Activated CD4-positive, alpha-beta T cell treated with anti-CD3 and anti-CD28 coated beads, Interleukin-2, Interleukin-6, amounts not matched to agents 100 ng/mL and 50 ng/mL, durations not matched to agents 16 hours and 8 hours (primary cell): ENCODE measurements around the gene PCBP4.
"Not testable (repeated sequence)": the region's sequence is repeated elsewhere in the genome, so short reads cannot be mapped to it uniquely, and the experiment has no call there.

Source experiments
- DNase-seq: peaks from one replicate; pipeline ENCODE4 v3.0.0-alpha.2; 2020

The PCBP4 gene

DNA sequence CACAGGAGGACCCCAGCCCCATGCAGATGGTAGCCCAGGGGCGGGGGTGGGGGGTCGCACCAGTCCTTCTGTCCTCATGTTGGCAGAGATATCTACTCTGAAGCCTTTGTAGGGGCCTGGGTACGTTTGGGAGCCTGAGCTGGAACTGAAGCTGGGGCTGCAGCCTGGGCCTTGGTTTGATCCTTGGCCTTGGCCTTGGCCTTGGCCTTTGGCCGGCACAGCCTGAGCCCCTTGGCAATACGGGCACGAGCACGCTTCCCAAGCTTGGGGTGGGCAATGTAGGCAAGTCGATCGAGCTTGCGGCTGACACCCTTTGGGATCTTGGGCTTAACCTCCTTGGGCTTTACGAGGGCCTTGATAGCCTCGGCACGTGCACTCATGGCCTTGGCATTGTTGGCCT lies 26.4 kb upstream of the PCBP4 start:
- DNase-seq, result not testable (repeated sequence)

DNA sequence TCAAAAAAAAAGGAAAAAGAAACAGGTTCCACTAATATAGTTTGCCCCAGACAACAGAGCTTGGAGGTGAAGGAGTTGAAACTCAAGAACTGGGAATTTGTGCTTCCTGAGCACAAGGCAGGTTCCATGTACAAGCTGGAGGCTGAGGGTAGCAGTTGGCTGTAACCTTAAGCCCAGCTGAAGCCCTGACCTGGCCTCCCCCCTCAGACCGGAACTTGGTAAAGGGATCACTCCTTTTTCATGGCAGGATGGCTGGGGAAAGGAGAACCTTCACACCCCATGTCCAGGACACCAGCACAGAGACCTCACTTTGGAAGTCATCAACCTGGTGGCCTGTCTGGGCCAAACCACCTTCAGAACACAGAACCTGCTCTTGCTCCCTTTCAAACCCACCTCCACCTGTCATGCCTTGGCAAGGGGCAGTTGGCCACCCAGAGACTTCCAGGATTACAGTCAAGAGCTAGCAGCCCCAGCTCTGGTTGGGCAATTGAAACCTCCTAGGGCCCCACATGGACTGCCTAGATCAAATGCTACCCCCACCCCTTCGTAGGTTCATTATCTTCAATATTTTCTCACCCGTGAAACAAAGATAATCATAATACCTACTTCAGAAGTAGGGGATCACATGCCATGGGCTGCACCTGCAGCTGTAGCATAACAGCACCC lies 24.9 kb upstream of the PCBP4 start:
- DNase-seq, result no peak

DNA sequence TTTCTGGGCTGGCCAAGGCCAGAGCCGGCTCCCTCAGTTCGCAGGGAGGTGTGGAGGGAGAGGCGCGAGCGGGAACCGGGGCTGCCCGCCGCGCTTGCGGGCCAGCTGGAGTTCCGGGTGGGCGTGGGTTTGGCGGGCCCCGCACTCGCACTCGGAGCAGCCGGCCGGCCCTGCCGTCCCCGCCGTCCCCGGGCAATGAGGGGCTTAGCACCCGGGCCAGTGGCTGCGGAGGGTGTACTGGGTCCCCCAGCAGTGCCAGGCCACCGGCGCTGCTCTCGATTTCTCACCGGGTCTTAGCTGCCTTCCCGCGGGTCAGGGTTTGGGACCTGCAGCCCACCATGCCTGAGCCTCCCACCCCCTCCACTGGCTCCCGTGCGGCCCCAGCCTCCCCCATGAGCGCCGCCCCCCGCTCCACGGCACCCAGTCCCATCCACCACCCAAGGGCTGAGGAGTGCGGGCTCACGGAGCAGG lies 23.3 kb upstream of the PCBP4 start:
- not testable (repeated sequence) for DNase-seq

- no peak for DNase-seq
These were observed 21.3 kb upstream of the PCBP4 start for GRCh38 chr3:51988286-51989146.

GRCh38 chr3:51987568-51987967 lies 20.3 kb upstream of the PCBP4 start:
- no peak for DNase-seq

- DNase-seq, result no peak
These were observed 19.0 kb upstream of the PCBP4 start for GRCh38 chr3:51986010-51986947.

GRCh38 chr3:51985063-51985462 lies 17.8 kb upstream of the PCBP4 start:
- no peak for DNase-seq

GRCh38 chr3:51984269-51984647 lies 17.0 kb upstream of the PCBP4 start:
- no peak for DNase-seq

GRCh38 chr3:51983578-51984268 lies 16.5 kb upstream of the PCBP4 start:
- DNase-seq, result no peak

- peak; percentile 87 for DNase-seq
These were observed 15.8 kb upstream of the PCBP4 start, which contains the start of gene ACY1 for GRCh38 chr3:51982838-51983577. Gene ACY1, plus strand, starts transcription at chr3:51983535. Its CDS starts 530 bp downstream, at chr3:51984065.

GRCh38 chr3:51982352-51982837 lies 15.1 kb upstream of the PCBP4 start:
- peak; percentile 55 for DNase-seq

DNA sequence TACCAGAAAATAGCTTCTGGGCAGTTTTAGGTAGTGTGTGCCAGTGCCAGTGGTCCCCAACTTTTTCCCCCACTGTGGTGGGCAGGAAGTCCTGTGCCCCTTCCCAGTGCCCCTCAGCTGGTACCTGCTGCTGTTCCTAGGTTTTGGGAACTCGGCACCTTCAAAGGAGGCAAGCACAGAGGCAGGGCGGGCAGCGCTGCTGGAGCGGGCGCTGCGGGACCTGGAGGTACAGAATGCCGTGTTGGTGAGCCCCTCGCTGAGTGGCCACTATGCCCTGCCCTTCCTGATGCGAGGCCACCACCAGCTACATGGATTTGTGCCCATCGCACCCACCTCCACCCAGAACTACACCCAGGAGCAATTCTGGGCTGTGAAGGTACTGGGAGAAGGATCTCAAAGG lies 13.0 kb upstream of the PCBP4 start:
- no peak for DNase-seq

- DNase-seq, result no peak
These were observed 10.9 kb upstream of the PCBP4 start for GRCh38 chr3:51978143-51978502.

DNA sequence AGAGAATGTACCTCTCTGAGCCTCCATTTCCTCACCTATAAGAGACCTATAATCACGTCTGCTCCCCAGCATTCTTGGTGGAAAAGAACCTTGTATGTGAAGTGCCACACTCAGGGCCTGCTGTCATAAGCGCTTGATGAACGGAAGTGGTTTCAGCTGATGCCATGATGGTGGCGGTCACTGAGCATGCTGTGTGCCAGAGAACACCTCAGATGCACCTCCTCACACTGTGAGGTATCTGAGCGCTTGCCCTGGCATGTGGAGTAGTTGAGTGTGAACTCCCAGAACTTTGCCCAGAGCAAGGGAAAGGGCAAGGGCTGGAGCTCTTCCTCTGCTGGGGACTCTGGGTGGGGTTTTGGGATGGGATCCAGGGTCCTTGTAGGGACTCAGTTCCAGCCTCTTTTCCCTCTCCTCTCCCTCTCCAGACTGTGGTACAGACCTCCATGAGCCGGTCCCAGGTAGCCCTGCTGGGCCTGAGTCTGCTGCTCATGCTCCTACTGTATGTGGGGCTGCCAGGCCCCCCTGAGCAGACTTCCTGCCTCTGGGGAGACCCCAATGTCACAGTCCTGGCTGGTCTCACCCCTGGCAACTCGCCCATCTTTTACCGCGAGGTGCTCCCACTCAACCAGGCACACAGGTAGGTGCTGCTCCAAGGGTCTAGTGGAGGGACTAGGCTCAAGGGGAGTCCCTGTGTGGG lies 10.3 kb upstream of the PCBP4 start:
- DNase-seq, result peak; percentile 46

- peak; percentile 49 for DNase-seq
These were observed 8.7 kb upstream of the PCBP4 start for GRCh38 chr3:51975852-51976549.

- peak; percentile 80 for DNase-seq
These were observed 8.0 kb upstream of the PCBP4 start, which contains the start of gene ABHD14A for GRCh38 chr3:51974963-51975851. Gene ABHD14A, plus strand, starts transcription at chr3:51975064. Its CDS starts 72 bp downstream, at chr3:51975136.

- peak; percentile 38 for DNase-seq
These were observed 7.2 kb upstream of the PCBP4 start for GRCh38 chr3:51974277-51974962.

GRCh38 chr3:51971350-51971749 lies 4.1 kb upstream of the PCBP4 start:
- DNase-seq, result no peak
